ENCODE data around the gene UAP1L1. TPM values are rescaled to one million over a fixed set of nuclear protein-coding genes. Genes with fewer than 3 reads are reported as not detected.

Gene UAP1L1
- total and polyA plus RNA-seq, 7 donors = 2.9 to 9.6 (median 5.7) TPM

DNA sequence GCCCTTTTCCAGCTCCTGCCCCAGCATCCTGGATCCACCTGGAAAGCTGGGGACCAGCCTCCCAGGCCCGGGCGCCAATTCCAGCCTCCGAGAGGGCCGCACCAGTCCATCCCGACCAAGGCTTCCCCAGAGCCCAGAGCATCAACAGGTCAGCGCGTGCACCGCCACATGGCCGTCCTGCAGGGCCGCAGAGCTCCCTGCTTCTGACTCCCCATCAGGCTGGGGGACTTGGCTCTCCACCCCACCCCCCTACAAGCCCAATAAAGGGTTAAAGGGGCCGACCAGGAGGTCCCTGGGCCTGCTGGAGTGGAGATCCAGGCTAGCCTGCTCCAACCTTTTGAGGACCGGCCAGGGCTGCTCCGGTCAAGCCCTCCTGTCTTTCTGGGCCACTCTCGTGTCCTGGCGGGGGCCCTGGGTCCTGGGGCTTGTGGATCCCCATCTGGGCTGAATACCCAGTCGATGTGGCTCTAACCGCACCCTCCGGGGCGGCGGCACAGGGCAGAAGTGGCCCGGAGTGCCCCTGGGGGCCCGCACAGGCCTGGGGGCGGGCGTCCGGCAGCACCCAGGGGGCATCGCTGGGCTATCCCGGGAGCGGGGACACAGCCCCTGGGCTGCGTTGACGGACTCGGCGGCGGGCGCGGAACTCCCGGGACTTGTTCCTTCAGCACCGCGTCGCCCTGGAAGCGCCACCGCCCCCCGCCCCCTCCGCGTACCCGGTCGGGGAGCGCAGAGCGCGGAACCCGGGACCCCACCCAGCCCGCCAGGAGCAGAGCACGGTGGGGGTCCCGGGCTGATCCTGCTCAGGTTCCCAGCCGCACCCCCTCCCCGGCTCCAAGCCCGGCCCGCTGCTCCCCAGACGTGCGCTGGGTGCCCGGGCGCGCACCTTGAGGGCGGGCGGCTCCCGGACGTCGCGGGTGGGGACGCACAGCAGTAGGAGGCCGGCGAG lies 24.0 kb upstream of the UAP1L1 start:
- Histone ChIP-seq H3K27ac (peak overlapping the region in 1 of 4 donors; percentile 65), H3K4me1 (peaks cover 0 to 55% (median 51%) of the 10 kb centered on the region in 4 donors), H3K9me3 (no peaks in the 10 kb centered on the region), H3K27me3 (peaks cover 31 to 60% (median 56%) of the 10 kb centered on the region in 3 donors), H3K4me3 (peak overlapping the region in 3 of 4 donors; percentile 28 to 35 (median 35)), H3K36me3 (no peaks in the 10 kb centered on the region)
- TF ChIP-seq, protein P1, sequence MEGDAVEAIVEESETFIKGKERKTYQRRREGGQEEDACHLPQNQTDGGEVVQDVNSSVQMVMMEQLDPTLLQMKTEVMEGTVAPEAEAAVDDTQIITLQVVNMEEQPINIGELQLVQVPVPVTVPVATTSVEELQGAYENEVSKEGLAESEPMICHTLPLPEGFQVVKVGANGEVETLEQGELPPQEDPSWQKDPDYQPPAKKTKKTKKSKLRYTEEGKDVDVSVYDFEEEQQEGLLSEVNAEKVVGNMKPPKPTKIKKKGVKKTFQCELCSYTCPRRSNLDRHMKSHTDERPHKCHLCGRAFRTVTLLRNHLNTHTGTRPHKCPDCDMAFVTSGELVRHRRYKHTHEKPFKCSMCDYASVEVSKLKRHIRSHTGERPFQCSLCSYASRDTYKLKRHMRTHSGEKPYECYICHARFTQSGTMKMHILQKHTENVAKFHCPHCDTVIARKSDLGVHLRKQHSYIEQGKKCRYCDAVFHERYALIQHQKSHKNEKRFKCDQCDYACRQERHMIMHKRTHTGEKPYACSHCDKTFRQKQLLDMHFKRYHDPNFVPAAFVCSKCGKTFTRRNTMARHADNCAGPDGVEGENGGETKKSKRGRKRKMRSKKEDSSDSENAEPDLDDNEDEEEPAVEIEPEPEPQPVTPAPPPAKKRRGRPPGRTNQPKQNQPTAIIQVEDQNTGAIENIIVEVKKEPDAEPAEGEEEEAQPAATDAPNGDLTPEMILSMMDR (IDR thresholded peaks at IDR 0.05) = no peak
- TF ChIP-seq POLR2A (IDR thresholded peaks at IDR 0.05) = no peak
- TF ChIP-seq EP300 (IDR thresholded peaks at IDR 0.05) = no peak
- TF ChIP-seq POLR2AphosphoS5 (IDR thresholded peaks at IDR 0.05) = no peak
- intact Hi-C loops (cut with DNase I) = no loop called here
- no peak for DNase-seq
- 12 to 14% methylated on average over 71 of the region's 71 CpGs for WGBS, 2 donors

DNA sequence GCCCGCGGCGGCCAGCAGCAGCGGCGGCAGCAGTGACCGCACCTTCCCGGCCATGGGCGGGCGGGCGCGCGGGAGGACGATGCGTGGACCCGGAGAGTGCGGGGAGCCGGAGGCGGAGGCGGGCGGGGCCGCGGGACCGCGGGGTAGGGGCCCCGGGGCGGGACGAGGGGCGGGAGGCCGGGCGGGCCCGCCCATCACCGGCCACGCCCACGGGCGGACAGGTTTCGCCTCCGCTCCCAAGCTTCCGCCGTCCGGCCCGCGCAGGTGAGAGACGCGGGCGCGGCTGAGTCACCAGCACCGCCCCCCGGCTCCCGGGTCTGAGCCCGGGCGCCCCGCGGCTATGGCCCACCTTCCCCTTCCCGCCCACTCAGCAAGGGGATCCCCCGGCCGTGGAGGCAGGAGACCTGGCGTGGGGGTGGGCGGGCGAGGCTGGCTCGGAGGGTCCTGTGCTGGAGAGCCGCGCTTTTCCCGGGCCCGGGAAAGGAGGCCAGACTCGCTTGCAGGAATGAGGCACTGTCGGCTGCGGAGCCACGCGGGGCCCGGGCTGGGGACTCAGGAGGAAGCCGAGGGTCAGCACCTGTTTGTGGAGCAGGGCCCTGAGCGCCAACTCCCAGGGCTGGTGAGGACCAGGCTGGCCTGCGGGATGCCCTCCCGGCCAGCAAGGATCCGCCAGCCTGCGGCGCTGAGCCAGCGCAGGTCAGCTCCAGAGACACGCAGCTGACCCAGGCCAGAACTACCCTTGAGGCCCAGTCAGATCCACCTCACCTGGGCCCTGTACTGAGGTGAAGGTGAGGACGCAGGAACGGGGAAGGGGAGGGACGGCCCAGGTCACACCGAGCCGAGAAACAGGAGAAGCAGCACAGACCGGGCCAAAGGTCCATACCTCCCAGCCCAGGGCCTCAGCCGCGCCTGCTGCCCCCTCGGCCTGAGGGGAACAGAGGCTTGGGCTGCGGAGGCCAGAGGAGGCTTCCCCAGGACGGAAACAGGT lies 23.1 kb upstream of the UAP1L1 start, which contains the start of gene ENTPD2:
ENTPD2 (minus strand) TSS at position 118 of the 988 bp plus-strand sequence; CDS start at position 54, 64 bp downstream.
- no peaks in the 10 kb centered on the region for H3K36me3 ChIP-seq
- peak within 1 kb of the TSS in 3 of 4 donors; percentile 28 to 35 (median 35) for H3K4me3 ChIP-seq
- TF ChIP-seq POLR2AphosphoS5 (IDR thresholded peaks at IDR 0.05) (peak in 1 of 4 donors; percentile 22), POLR2A (IDR thresholded peaks at IDR 0.05) (peak in 1 of 2 donors; percentile 21), EP300 (IDR thresholded peaks at IDR 0.05) (no peak)
- 5 to 17% methylated on average over 90 of the region's 90 CpGs for WGBS, 2 donors
- intact Hi-C loops (cut with DNase I) = no loop called here
- no peak for DNase-seq
- no peaks in the 10 kb centered on the region for H3K9me3 ChIP-seq
- H3K27ac ChIP-seq = peak within 1 kb of the TSS; percentile 62 to 69 (median 65)
- H3K27me3 ChIP-seq = peaks cover 23 to 51% (median 46%) of the 10 kb centered on the region in 3 donors
- H3K4me1 ChIP-seq = peaks cover 0 to 47% (median 43%) of the 10 kb centered on the region in 4 donors

DNA sequence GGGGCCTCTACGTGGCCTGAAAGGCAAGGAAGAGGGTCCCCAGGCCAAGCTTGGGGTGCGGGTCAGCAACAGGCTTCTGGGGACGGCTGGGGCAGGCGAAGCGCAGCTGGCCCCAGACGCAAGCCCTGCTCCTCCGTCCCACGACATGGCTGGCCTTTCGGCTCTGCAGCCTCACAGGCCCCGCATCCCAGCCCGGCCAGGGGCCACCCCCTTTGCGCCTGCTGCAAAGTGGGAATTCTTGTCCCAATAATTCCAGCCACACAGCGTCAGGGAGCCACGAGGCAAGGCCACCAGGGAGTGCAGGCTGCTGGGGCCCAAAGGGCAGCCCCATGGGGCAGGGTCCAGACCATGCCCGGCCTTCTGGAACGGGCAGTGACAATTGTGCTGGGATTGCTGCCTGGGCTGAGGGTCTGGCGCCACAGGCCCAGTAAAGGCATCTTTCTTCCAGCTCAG lies 22.4 kb upstream of the UAP1L1 start:
- peak overlapping the region; percentile 62 to 69 (median 65) for H3K27ac ChIP-seq
- H3K9me3 ChIP-seq = no peaks in the 10 kb centered on the region
- no peak for DNase-seq
- no peak overlapping the region for H3K4me3 ChIP-seq
- H3K4me1 ChIP-seq = peaks cover 0 to 45% (median 40%) of the 10 kb centered on the region in 4 donors
- peaks cover 18 to 43% (median 40%) of the 10 kb centered on the region in 3 donors for H3K27me3 ChIP-seq
- no peaks in the 10 kb centered on the region for H3K36me3 ChIP-seq
- TF ChIP-seq POLR2AphosphoS5 (IDR thresholded peaks at IDR 0.05) (no peak), EP300 (IDR thresholded peaks at IDR 0.05) (no peak), POLR2A (IDR thresholded peaks at IDR 0.05) (no peak)
- TF ChIP-seq, protein P1 (IDR thresholded peaks at IDR 0.05) = no peak
- 22 to 68% methylated on average over 17 of the region's 17 CpGs for WGBS, 2 donors
- intact Hi-C loops (cut with DNase I) = no loop called here

DNA sequence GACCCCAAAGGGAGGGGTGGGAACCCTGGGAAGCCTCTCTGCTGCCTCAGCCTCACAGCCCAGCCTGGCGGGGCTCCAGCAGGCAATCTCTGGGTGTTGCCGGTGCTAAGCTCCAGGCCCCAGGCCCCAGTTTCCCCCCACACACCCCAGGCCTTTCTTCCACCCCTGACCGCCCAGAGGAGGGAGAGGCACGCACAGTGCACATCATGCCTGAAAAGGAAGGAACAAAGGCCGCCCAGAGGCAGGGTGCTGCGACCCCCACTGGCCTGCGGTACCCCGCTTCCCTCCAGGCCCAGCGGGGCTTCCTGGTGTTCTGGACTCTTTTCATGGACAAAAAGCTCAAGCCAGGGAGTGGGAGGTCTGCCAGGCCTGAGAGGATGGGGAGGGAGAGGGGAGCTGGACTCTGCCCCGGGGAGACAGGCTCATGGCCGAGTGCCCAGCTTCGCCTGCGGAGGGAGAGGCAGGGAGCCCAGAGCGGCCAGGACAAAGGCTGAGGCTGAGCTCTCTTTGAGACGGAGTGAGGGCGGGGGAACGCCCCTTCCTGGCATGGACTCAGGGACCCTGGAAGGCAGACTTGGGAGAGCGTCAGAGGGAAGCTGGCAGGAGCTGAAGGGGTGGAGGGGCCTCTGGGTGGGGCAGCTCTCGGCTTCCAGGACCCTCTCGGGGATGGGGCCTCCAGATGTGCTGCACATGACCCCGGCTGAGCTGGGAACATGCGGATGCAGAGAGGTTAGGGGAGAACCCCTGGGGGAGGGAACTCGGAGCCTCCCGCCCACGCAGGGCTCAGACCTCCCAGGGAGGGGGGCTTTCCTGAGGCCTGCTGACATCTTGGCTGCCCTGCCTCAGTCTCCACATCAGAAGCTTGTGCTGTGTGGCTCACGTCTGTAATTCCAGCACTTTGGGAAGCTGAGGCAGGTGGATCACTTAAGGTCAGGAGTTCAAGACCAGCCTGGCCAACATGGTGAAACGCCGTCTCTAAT lies 21.6 kb upstream of the UAP1L1 start:
- DNase-seq = peak; percentile 97
- intact Hi-C loops (cut with DNase I) = no loop called here
- TF ChIP-seq POLR2AphosphoS5 (IDR thresholded peaks at IDR 0.05) = peak in 2 of 4 donors; percentile 23 to 39
- TF ChIP-seq, protein P1 (IDR thresholded peaks at IDR 0.05) = no peak
- Histone ChIP-seq H3K36me3 (no peaks in the 10 kb centered on the region), H3K9me3 (no peaks in the 10 kb centered on the region), H3K4me1 (peaks cover 0 to 45% (median 40%) of the 10 kb centered on the region in 4 donors), H3K4me3 (no peak overlapping the region), H3K27ac (peak overlapping the region; percentile 62 to 69 (median 65)), H3K27me3 (peaks cover 18 to 36% (median 33%) of the 10 kb centered on the region in 3 donors)
- WGBS, 2 donors = 12 to 48% methylated on average over 28 of the region's 28 CpGs
